A673 (cell line): ENCODE data around the gene DLGAP1. TPM values are rescaled to one million over a fixed set of nuclear protein-coding genes. Genes with fewer than 3 reads are reported as not detected.

Source experiments
- BruUV-seq: library from RNA; stranded (reverse); fragments of 400-500 nt; replicated peaks from 2 replicates; lab custom pipeline; 2021; lab: Mats Ljungman, UMichigan
- CTCF ChIA-PET: fragments of 300-600 bp; sonication (Branson Sonifier 250); formaldehyde crosslinking; loops from one replicate; lab custom pipeline; 2022; ENCODE audit warnings: antibody characterized with exemption; lab: Charles Lee
- POLR2A ChIA-PET: fragments of 300-600 bp; sonication (Branson Sonifier 250); formaldehyde crosslinking; loops from one replicate; lab custom pipeline; 2022; ENCODE audit warnings: antibody characterized with exemption; ENCODE audit not compliant: low non-redundant PET; lab: Charles Lee
- DNase-seq: peaks from one replicate; pipeline ENCODE4 v3.0.0-alpha.2; 2015; ENCODE audit warnings: low spot score
- H3K27ac ChIP-seq: fragments of 200-600 bp; sonication (generic); 2 replicates; pipeline ENCODE4 v1.5.1; 2016; ENCODE audit warnings: mixed run types, low read depth, mild to moderate bottlenecking, mixed read lengths, antibody characterized with exemption, low read length; ENCODE audit not compliant: poor library complexity, severe bottlenecking
- H3K27me3 ChIP-seq: fragments of 200-600 bp; sonication (generic); replicated peaks from 2 replicates; pipeline ENCODE4 v1.6.1; 2017; ENCODE audit warnings: mixed run types, low read depth, mild to moderate bottlenecking, mixed read lengths, antibody characterized with exemption, low read length; ENCODE audit not compliant: insufficient read depth, poor library complexity
- H3K36me3 ChIP-seq: fragments of 200-600 bp; sonication (generic); 2 replicates; pipeline ENCODE4 v1.6.1; 2016; ENCODE audit warnings: mixed run types, mild to moderate bottlenecking, mixed read lengths, antibody characterized with exemption, low read length; ENCODE audit not compliant: insufficient read depth, poor library complexity, severe bottlenecking
- H3K4me1 ChIP-seq: fragments of 200-600 bp; sonication (generic); 2 replicates; pipeline ENCODE4 v1.6.1; 2017; ENCODE audit warnings: mixed run types, mild to moderate bottlenecking, mixed read lengths, antibody characterized with exemption, low read length; ENCODE audit not compliant: insufficient read depth, poor library complexity, severe bottlenecking
- H3K4me3 ChIP-seq: fragments of 200-600 bp; sonication (generic); 2 replicates; pipeline ENCODE4 v1.5.1; 2016; ENCODE audit warnings: low read depth, mixed run types, mild to moderate bottlenecking, mixed read lengths, low read length; ENCODE audit not compliant: poor library complexity, severe bottlenecking
- H3K9me3 ChIP-seq: fragments of 200-600 bp; sonication (generic); 2 replicates; pipeline ENCODE4 v1.6.1; 2016; ENCODE audit warnings: mixed run types, low read depth, mild to moderate bottlenecking, mixed read lengths, antibody characterized with exemption, low read length; ENCODE audit not compliant: poor library complexity, severe bottlenecking
- EZH2 ChIP-seq: fragments of 200-600 bp; sonication (generic); IDR thresholded peaks from 2 replicates; pipeline ENCODE4 v1.6.1; 2017; ENCODE audit warnings: borderline replicate concordance, low read depth, mild to moderate bottlenecking, mixed read lengths, antibody characterized with exemption, low read length; ENCODE audit not compliant: poor library complexity, severe bottlenecking
- intact Hi-C: fragments of 100-400 bp; cut with micrococcal nuclease; formaldehyde crosslinking; loops from one replicate; pipeline ENCODE4 v1.10.0; 2022; ENCODE audit not compliant: unreplicated experiment
- total RNA-seq: library from RNA; stranded (reverse); gene quantifications from 2 replicates; pipeline ENCODE4 v1.2.3, GENCODE V29; 2021
- TF ChIP-seq, protein P1 (sequence below): fragments of 300-800, 200-600 bp; sonication (generic); conservative IDR thresholded peaks from 2 replicates; pipeline ENCODE4 v1.5.1; 2017; ENCODE audit warnings: low read depth, mild to moderate bottlenecking, antibody characterized with exemption, low read length, moderate library complexity, mixed read lengths

The DLGAP1 gene
- total RNA-seq, 1 experiment from 2014 or later: 135 TPM

GRCh38 chr18:3649135-3649632 is 805.9 kb downstream of the DLGAP1 start:
- DNase-seq: no peak
- H3K4me3 ChIP-seq: no peak overlapping the region
- H3K36me3 ChIP-seq: no peaks in the 10 kb centered on the region
- no peaks in the 10 kb centered on the region for H3K9me3 ChIP-seq
- POLR2A ChIA-PET: no interaction called here
- intact Hi-C loops: no loop called here
- TF ChIP-seq EZH2: no peak
- CTCF ChIA-PET: no interaction called here
- H3K27ac ChIP-seq: peak overlapping the region; percentile 73
- no TSS peak for BruUV-seq
- H3K4me1 ChIP-seq: peaks cover 47% of the 10 kb centered on the region
- H3K27me3 ChIP-seq: no peaks in the 10 kb centered on the region

DNA sequence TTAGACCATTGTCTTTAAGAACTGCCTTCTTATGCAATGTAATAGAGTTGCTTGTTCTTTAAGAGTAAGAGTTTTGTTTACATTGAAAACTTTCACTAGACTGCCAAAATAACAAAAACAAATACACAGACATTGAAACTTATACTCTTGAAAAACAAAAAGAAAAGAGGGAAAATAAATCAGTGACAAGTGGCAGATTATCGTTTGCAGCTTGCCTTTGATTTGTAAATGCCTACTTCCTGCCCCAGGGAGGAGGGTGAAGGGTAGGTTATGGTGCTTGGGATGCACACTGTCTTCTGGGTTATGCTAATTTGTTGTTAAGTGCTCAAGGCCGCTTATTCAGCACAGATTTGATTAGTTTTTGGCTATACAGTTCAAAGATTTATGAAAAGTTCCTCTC is 806.5 kb downstream of the DLGAP1 start:
- no peaks in the 10 kb centered on the region for H3K9me3 ChIP-seq
- intact Hi-C loops: no loop called here
- POLR2A ChIA-PET: no interaction called here
- no peaks in the 10 kb centered on the region for H3K27me3 ChIP-seq
- no TSS peak for BruUV-seq
- DNase-seq: peak; percentile 71
- TF ChIP-seq, protein P1, sequence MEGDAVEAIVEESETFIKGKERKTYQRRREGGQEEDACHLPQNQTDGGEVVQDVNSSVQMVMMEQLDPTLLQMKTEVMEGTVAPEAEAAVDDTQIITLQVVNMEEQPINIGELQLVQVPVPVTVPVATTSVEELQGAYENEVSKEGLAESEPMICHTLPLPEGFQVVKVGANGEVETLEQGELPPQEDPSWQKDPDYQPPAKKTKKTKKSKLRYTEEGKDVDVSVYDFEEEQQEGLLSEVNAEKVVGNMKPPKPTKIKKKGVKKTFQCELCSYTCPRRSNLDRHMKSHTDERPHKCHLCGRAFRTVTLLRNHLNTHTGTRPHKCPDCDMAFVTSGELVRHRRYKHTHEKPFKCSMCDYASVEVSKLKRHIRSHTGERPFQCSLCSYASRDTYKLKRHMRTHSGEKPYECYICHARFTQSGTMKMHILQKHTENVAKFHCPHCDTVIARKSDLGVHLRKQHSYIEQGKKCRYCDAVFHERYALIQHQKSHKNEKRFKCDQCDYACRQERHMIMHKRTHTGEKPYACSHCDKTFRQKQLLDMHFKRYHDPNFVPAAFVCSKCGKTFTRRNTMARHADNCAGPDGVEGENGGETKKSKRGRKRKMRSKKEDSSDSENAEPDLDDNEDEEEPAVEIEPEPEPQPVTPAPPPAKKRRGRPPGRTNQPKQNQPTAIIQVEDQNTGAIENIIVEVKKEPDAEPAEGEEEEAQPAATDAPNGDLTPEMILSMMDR: no peak
- CTCF ChIA-PET: interaction anchor here (1.9 kb wide), 1 partner anchor 18 kb away, joined by 4 read pairs; no protein-coding TSS in a partner anchor
- H3K36me3 ChIP-seq: no peaks in the 10 kb centered on the region
- H3K27ac ChIP-seq: peak overlapping the region; percentile 73
- peaks cover 42% of the 10 kb centered on the region for H3K4me1 ChIP-seq
- H3K4me3 ChIP-seq: no peak overlapping the region

GRCh38 chr18:3648200-3648599 is 806.9 kb downstream of the DLGAP1 start:
- TF ChIP-seq EZH2: no peak
- TF ChIP-seq, protein P1: no peak
- peak overlapping the region; percentile 6 for H3K27ac ChIP-seq
- H3K27me3 ChIP-seq: no peaks in the 10 kb centered on the region
- H3K4me3 ChIP-seq: no peak overlapping the region
- ChIA-PET CTCF (interaction anchor here (1.9 kb wide), 1 partner anchor 18 kb away, joined by 4 read pairs; no protein-coding TSS in a partner anchor), POLR2A (no interaction called here)
- no peaks in the 10 kb centered on the region for H3K9me3 ChIP-seq
- DNase-seq: no peak
- intact Hi-C loops: no loop called here
- peaks cover 38% of the 10 kb centered on the region for H3K4me1 ChIP-seq
- no TSS peak for BruUV-seq
- no peaks in the 10 kb centered on the region for H3K36me3 ChIP-seq

- H3K4me3 ChIP-seq: no peak overlapping the region
- TF ChIP-seq, protein P1: no peak
- TF ChIP-seq EZH2: no peak
- no peaks in the 10 kb centered on the region for H3K27me3 ChIP-seq
- BruUV-seq: TSS peak; percentile 1
- H3K36me3 ChIP-seq: no peaks in the 10 kb centered on the region
- no peak overlapping the region for H3K27ac ChIP-seq
- no peaks in the 10 kb centered on the region for H3K9me3 ChIP-seq
- no peak for DNase-seq
- POLR2A ChIA-PET: no interaction called here
- CTCF ChIA-PET: interaction anchor here (0.6 to 1.9 kb wide), 2 partner anchors 19 to 54 kb away, joined by 4 read pairs; no protein-coding TSS in a partner anchor
- H3K4me1 ChIP-seq: peaks cover 32% of the 10 kb centered on the region
- intact Hi-C loops: no loop called here
Measured at GRCh38 chr18:3647636-3648035, 807.5 kb downstream of the DLGAP1 start.
